Kidney (tissue), 14 donors: ENCODE results near the gene YOD1. TPM values are rescaled to one million over a fixed set of nuclear protein-coding genes. Genes with fewer than 3 reads are reported as not detected.

Experiments used
- DNase-seq, 5 donors: peaks; one replicate each; pipeline ENCODE4 v3.0.0-alpha.2; 2013 to 2020
- FAIRE-seq: peaks from 2 replicates; lab custom pipeline; 2012; peaks lifted over from hg19 to GRCh38; lab: Jason Lieb, UNC
- H3K27ac ChIP-seq, 2 donors: one replicate each; pipeline ENCODE4 v1.7.0; 2013; ENCODE audit warnings: low read depth in 2 of 2, low read length in 2 of 2, inconsistent platforms in 1 of 2
- H3K27me3 ChIP-seq: one replicate; pipeline ENCODE4 v1.7.1; 2013; ENCODE audit warnings: low read length, inconsistent platforms; ENCODE audit not compliant: control insufficient read depth, insufficient read depth
- H3K36me3 ChIP-seq, 3 donors: one replicate each; pipeline versions ENCODE4 v1.7.0 to v1.7.1; 2013; ENCODE audit warnings: low read length in 3 of 3, control low read depth in 1 of 3, inconsistent platforms in 1 of 3; ENCODE audit not compliant: insufficient read depth in 3 of 3, control insufficient read depth in 2 of 3
- H3K4me1 ChIP-seq, 3 donors: one replicate each; pipeline versions ENCODE4 v1.7.0 to v1.7.1; 2013; ENCODE audit warnings: low read length in 3 of 3, inconsistent platforms in 1 of 3, low read depth in 1 of 3; ENCODE audit not compliant: control insufficient read depth in 2 of 3, insufficient read depth in 2 of 3
- H3K4me3 ChIP-seq, 3 donors: one replicate each; pipeline versions ENCODE4 v1.7.0 to v1.8.1; 2013; ENCODE audit warnings: low read length in 3 of 3, control low read depth in 1 of 3, inconsistent platforms in 1 of 3
- H3K9ac ChIP-seq, 3 donors: one replicate each; pipeline versions ENCODE4 v1.7.0 to v1.7.1; 2013; ENCODE audit warnings: low read length in 3 of 3, control low read depth in 1 of 3, inconsistent platforms in 1 of 3
- H3K9me3 ChIP-seq, 3 donors: one replicate each; pipeline versions ENCODE4 v1.7.0 to v1.7.1; 2013; ENCODE audit warnings: low read length in 3 of 3, control low read depth in 1 of 3, inconsistent platforms in 1 of 3; ENCODE audit not compliant: control insufficient read depth in 2 of 3, insufficient read depth in 1 of 3
- intact Hi-C: fragments of 100-400 bp; cut with DNase I; formaldehyde crosslinking; loops from one replicate; pipeline ENCODE4 v1.11.1; 2022
- polyA plus RNA-seq: library from polyadenylated mRNA; stranded (reverse); fragments of 350-450 nt; fragmentation: Illumina TruSeq; extraction: RNeasy Lipid Tissue Mini Kit (QIAGEN cat#74804); gene quantifications from one replicate; pipeline ENCODE4 v1.2.3, GENCODE V29; 2014; ENCODE audit warnings: low read depth, low replicate concordance; ENCODE audit not compliant: insufficient read depth
- total RNA-seq: library from RNA; stranded (reverse); fragmentation: NEBNext Ultra II Directional; extraction: Animal tissue kit (Norgen Biotek cat#: 25700); gene quantifications from one replicate; pipeline ENCODE4 v1.2.1, GENCODE V29; 2021
- TF ChIP-seq, protein P1 (sequence below): IDR thresholded peaks from 3 replicates; pipeline ENCODE4 v1.5.1; 2012; ENCODE audit warnings: mild to moderate bottlenecking, moderate library complexity, borderline replicate concordance; ENCODE audit not compliant: insufficient read depth; ENCODE audit errors: extremely low read depth
- donor health status: control.
- donor health status: control.
- donor health status: control.
- donor health status: control.
- donor health status: control.
- donor health status: DM: yes; HTN: yes; CAD: no.
- donor health status: Normal renal cell carcinoma (clear cell type).

Gene YOD1
- total and polyA plus RNA-seq, 2 donors from 2014 or later, result 2.7 to 6.2 TPM

DNA sequence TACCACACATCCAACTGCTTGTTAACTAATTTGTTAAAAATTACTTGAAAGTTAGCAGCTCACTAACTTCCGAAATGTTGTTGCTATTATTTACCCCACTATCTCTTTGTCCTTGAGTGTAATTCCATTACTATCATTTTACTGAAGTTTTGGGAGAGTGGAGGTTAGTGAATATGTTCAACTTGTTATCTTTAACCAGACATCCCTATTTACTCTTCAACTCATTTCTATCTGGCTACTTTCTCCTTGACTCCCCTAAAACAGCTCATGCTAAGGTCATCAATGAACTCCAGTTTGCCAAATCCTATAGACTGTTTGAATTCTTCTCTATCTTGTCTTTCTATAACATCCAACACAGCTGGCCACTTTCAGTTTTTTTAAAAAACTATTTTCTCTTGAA, 14.1 kb downstream of the YOD1 start:
- Histone ChIP-seq H3K9me3 (no peaks in the 10 kb centered on the region), H3K4me1 (no peaks in the 10 kb centered on the region), H3K27me3 (no peaks in the 10 kb centered on the region), H3K9ac (no peak overlapping the region), H3K27ac (no peak overlapping the region), H3K36me3 (no peaks in the 10 kb centered on the region), H3K4me3 (no peak overlapping the region)
- intact Hi-C loops, result no loop called here
- DNase-seq, result no peak
- FAIRE-seq, result no peak
- TF ChIP-seq, protein P1, sequence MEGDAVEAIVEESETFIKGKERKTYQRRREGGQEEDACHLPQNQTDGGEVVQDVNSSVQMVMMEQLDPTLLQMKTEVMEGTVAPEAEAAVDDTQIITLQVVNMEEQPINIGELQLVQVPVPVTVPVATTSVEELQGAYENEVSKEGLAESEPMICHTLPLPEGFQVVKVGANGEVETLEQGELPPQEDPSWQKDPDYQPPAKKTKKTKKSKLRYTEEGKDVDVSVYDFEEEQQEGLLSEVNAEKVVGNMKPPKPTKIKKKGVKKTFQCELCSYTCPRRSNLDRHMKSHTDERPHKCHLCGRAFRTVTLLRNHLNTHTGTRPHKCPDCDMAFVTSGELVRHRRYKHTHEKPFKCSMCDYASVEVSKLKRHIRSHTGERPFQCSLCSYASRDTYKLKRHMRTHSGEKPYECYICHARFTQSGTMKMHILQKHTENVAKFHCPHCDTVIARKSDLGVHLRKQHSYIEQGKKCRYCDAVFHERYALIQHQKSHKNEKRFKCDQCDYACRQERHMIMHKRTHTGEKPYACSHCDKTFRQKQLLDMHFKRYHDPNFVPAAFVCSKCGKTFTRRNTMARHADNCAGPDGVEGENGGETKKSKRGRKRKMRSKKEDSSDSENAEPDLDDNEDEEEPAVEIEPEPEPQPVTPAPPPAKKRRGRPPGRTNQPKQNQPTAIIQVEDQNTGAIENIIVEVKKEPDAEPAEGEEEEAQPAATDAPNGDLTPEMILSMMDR, result no peak

GRCh38 chr1:207035877-207036551, 15.0 kb downstream of the YOD1 start:
- H3K4me1 ChIP-seq, result peaks cover 0 to 2% (median 0%) of the 10 kb centered on the region in 3 donors
- H3K9me3 ChIP-seq, result no peaks in the 10 kb centered on the region
- DNase-seq, result no peak
- FAIRE-seq, result no peak
- no peak overlapping the region for H3K4me3 ChIP-seq
- no peak overlapping the region for H3K9ac ChIP-seq
- no peaks in the 10 kb centered on the region for H3K27me3 ChIP-seq
- intact Hi-C loops, result no loop called here
- H3K36me3 ChIP-seq, result no peaks in the 10 kb centered on the region
- TF ChIP-seq, protein P1, result no peak
- H3K27ac ChIP-seq, result no peak overlapping the region

GRCh38 chr1:207034998-207035397, 16.0 kb downstream of the YOD1 start:
- FAIRE-seq, result no peak

More at GRCh38 chr1:207034998-207035397, 16.0 kb downstream of the YOD1 start:
- intact Hi-C loops, result no loop called here
- no peaks in the 10 kb centered on the region for H3K27me3 ChIP-seq
- no peaks in the 10 kb centered on the region for H3K36me3 ChIP-seq
- H3K4me3 ChIP-seq, result no peak overlapping the region
- no peak overlapping the region for H3K27ac ChIP-seq
- peaks cover 0 to 7% (median 3%) of the 10 kb centered on the region in 3 donors for H3K4me1 ChIP-seq
- TF ChIP-seq, protein P1, result no peak
- no peak overlapping the region for H3K9ac ChIP-seq
- H3K9me3 ChIP-seq, result no peaks in the 10 kb centered on the region
- DNase-seq, result no peak
